ENCODE results near the gene ITGB6. TPM values are rescaled to one million over a fixed set of nuclear protein-coding genes. Genes with fewer than 3 reads are reported as not detected.
A peak's percentile ranks its signal among the peaks of the same experiment; 100 is the strongest.

The ITGB6 gene
- total RNA-seq, 1 experiment from 2014 or later = 7.2 TPM

DNA sequence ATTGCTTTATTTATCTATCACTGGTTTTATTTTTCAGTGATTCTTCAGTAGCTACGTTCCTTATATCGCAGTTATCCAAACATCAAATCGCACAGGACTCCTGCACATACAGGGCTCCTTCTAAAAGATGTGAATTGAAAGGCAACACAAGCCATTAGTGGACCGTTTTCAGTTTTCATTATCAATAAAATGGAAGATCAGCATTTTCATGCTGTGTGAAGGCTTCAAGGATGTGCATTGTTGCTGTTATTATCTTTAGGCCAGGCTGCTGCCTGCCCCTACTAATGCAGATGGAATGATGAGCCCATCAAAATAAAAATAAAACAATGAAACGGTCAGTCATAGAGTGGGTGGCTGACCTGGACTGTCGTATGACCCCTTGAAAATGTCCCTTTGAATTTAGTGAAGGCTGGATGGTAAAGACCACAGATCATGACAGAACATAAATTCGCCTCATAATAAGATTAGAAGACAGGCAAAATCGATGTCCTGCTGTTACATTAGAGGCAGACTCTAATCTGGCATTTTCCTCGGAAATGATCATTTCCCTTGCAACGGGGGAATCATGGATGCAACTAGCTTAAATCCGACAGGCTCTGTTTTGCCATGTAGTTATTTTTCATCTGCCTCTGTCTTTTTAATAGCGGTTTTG lies 32.9 kb downstream of the ITGB6 start:
- H3F3A ChIP-seq (ENCODE audit: low read length, unreplicated experiment) = no peaks in the 10 kb centered on the region
- BruUV-seq (replicated peaks) = no TSS peak
- intact Hi-C loops (cut with micrococcal nuclease) = no loop called here
- DNase-seq (no peak), ATAC-seq (no peak)
- no peak overlapping the region for H3K4me3 ChIP-seq (ENCODE audit: low read length)
- H3K9me3 ChIP-seq (ENCODE audit: low read length) = no peaks in the 10 kb centered on the region
- no peak overlapping the region for H3K9ac ChIP-seq (ENCODE audit: low read length)
- ChIA-PET POLR2A (ENCODE audit: unreplicated experiment) (no interaction called here), CTCF (no interaction called here)
- H3K4me1 ChIP-seq (ENCODE audit: insufficient read depth, low read length) = peaks cover 18% of the 10 kb centered on the region
- no peak overlapping the region for H3K27ac ChIP-seq (ENCODE audit: low read length)
- no peaks in the 10 kb centered on the region for H3K9me2 ChIP-seq (replicated peaks; ENCODE audit: low read length)
- no peaks in the 10 kb centered on the region for H3K79me2 ChIP-seq (ENCODE audit: low read length)
- H2AFZ ChIP-seq (ENCODE audit: low read length) = no peak overlapping the region
- TF ChIP-seq, protein P1, sequence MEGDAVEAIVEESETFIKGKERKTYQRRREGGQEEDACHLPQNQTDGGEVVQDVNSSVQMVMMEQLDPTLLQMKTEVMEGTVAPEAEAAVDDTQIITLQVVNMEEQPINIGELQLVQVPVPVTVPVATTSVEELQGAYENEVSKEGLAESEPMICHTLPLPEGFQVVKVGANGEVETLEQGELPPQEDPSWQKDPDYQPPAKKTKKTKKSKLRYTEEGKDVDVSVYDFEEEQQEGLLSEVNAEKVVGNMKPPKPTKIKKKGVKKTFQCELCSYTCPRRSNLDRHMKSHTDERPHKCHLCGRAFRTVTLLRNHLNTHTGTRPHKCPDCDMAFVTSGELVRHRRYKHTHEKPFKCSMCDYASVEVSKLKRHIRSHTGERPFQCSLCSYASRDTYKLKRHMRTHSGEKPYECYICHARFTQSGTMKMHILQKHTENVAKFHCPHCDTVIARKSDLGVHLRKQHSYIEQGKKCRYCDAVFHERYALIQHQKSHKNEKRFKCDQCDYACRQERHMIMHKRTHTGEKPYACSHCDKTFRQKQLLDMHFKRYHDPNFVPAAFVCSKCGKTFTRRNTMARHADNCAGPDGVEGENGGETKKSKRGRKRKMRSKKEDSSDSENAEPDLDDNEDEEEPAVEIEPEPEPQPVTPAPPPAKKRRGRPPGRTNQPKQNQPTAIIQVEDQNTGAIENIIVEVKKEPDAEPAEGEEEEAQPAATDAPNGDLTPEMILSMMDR (conservative IDR thresholded peaks at IDR 0.05; ENCODE audit: low read depth, low read length) = no peak
- TF ChIP-seq EZH2 (IDR thresholded peaks at IDR 0.05; ENCODE audit: low read length, unreplicated experiment) (no peak), EZH2phosphoT487 (IDR thresholded peaks at IDR 0.05; ENCODE audit: borderline replicate concordance, low read length) (no peak)
- no peaks in the 10 kb centered on the region for H4K20me1 ChIP-seq (ENCODE audit: low read length)
- no peaks in the 10 kb centered on the region for H3K27me3 ChIP-seq (ENCODE audit: low read length)
- no peaks in the 10 kb centered on the region for H3K36me3 ChIP-seq (ENCODE audit: low read depth, low read length)
- H3K4me2 ChIP-seq (ENCODE audit: low read length) = no peak overlapping the region

DNA sequence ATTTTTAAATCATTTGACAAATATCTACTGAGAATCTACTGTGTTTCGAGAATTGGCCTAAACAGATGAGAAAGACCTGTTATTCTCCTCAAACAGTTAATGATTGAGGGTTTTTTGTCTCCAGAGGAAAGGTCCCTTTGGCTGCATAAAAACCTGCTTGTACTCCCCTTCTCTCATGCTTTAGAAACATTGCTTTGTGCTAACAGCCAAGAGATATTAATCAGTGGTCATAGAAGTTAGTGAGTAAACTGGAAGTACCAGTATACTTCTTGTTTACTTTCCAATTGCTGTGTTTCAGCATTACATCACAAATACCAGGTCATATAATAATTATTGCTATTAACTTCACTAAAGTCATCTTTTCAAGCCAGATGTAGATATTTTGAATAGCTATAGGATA lies 34.1 kb downstream of the ITGB6 start:
- ATAC-seq (peak; percentile 53; the same call in 1 of the 2 replicates), DNase-seq (peak; percentile 73)
- no peak overlapping the region; the same call in 1 of the 2 replicates for H3K4me3 ChIP-seq (ENCODE audit: low read length)
- no peaks in the 10 kb centered on the region for H3K27me3 ChIP-seq (ENCODE audit: low read length)
- no peaks in the 10 kb centered on the region for H4K20me1 ChIP-seq (ENCODE audit: low read length)
- no peaks in the 10 kb centered on the region for H3K79me2 ChIP-seq (ENCODE audit: low read length)
- intact Hi-C loops (cut with micrococcal nuclease) = no loop called here
- no TSS peak for BruUV-seq (replicated peaks)
- ChIA-PET POLR2A (ENCODE audit: unreplicated experiment) (no interaction called here), CTCF (no interaction called here)
- no peaks in the 10 kb centered on the region for H3K9me3 ChIP-seq (ENCODE audit: low read length)
- H3K36me3 ChIP-seq (ENCODE audit: low read depth, low read length) = no peaks in the 10 kb centered on the region
- H3F3A ChIP-seq (ENCODE audit: low read length, unreplicated experiment) = no peaks in the 10 kb centered on the region
- peaks cover 18% of the 10 kb centered on the region for H3K4me1 ChIP-seq (ENCODE audit: insufficient read depth, low read length)
- peak overlapping the region; percentile 52 for H3K27ac ChIP-seq (ENCODE audit: low read length)
- H3K9me2 ChIP-seq (replicated peaks; ENCODE audit: low read length) = no peaks in the 10 kb centered on the region
- H2AFZ ChIP-seq (ENCODE audit: low read length) = no peak overlapping the region; the same call in 1 of the 2 replicates
- no peak for TF ChIP-seq EZH2phosphoT487 (IDR thresholded peaks at IDR 0.05; ENCODE audit: borderline replicate concordance, low read length)
- no peak overlapping the region for H3K9ac ChIP-seq (ENCODE audit: low read length)
- H3K4me2 ChIP-seq (ENCODE audit: low read length) = peak overlapping the region; percentile 49

GRCh38 chr2:160165081-160165480 lies 35.0 kb downstream of the ITGB6 start:
- no peaks in the 10 kb centered on the region for H3K79me2 ChIP-seq (ENCODE audit: low read length)
- no peak for DNase-seq

More at GRCh38 chr2:160165081-160165480, 35.0 kb downstream of the ITGB6 start:
- Histone ChIP-seq H3K4me3 (ENCODE audit: low read length) (no peak overlapping the region), H3K9me2 (replicated peaks; ENCODE audit: low read length) (no peaks in the 10 kb centered on the region), H3K9ac (ENCODE audit: low read length) (no peak overlapping the region), H3K9me3 (ENCODE audit: low read length) (no peaks in the 10 kb centered on the region), H3K27ac (ENCODE audit: low read length) (0 out of 2 replicates have a peak overlapping the region, but pooled peaks have one; percentile 52), H3K36me3 (ENCODE audit: low read depth, low read length) (no peaks in the 10 kb centered on the region), H2AFZ (ENCODE audit: low read length) (no peak overlapping the region), H3K4me1 (ENCODE audit: insufficient read depth, low read length) (peaks cover 18% of the 10 kb centered on the region), H3K4me2 (ENCODE audit: low read length) (peak overlapping the region; percentile 49; the same call in 1 of the 2 replicates), H3K27me3 (ENCODE audit: low read length) (no peaks in the 10 kb centered on the region), H3F3A (ENCODE audit: low read length, unreplicated experiment) (no peaks in the 10 kb centered on the region), H4K20me1 (ENCODE audit: low read length) (no peaks in the 10 kb centered on the region)
- intact Hi-C loops (cut with micrococcal nuclease) = no loop called here
- no TSS peak for BruUV-seq (replicated peaks)
- ChIA-PET CTCF (no interaction called here), POLR2A (ENCODE audit: unreplicated experiment) (interaction anchor here (0.6 kb wide), 1 partner anchor 16 kb away, joined by 3 read pairs; no protein-coding TSS in a partner anchor)
- TF ChIP-seq EZH2phosphoT487 (IDR thresholded peaks at IDR 0.05; ENCODE audit: borderline replicate concordance, low read length) = no peak
- TF ChIP-seq, protein P1 (conservative IDR thresholded peaks at IDR 0.05; ENCODE audit: low read depth, low read length) = no peak
- TF ChIP-seq EZH2 (IDR thresholded peaks at IDR 0.05; ENCODE audit: low read length, unreplicated experiment) = no peak
- ATAC-seq = no peak
